Ascending aorta (tissue), 2 donors: ENCODE measurements around the gene ANKRD13A. TPM values are rescaled to one million over a fixed set of nuclear protein-coding genes. Genes with fewer than 3 reads are reported as not detected.
"Not testable (repeated sequence)": the region's sequence is repeated elsewhere in the genome, so short reads cannot be mapped to it uniquely, and the experiment has no call there.

Experiments used
- DNase-seq, 2 donors: peaks; one replicate each; pipeline ENCODE4 v3.0.0-alpha.2; 2019; ENCODE audit warnings: low spot score in 2 of 2
- H3K27ac ChIP-seq, 2 donors: fragments of 200-600 bp; sonication (generic); one replicate each; pipeline ENCODE4 v1.5.1; 2016 to 2017; ENCODE audit warnings: mild to moderate bottlenecking in 1 of 2
- H3K27me3 ChIP-seq: fragments of 200-600 bp; sonication (generic); one replicate; pipeline ENCODE4 v1.5.1; 2017
- H3K36me3 ChIP-seq, 2 donors: fragments of 200-600 bp; sonication (generic); one replicate each; pipeline ENCODE4 v1.5.1; 2016
- H3K4me1 ChIP-seq, 2 donors: fragments of 200-600 bp; sonication (generic); one replicate each; pipeline ENCODE4 v1.5.1; 2016 to 2017; ENCODE audit warnings: mild to moderate bottlenecking in 1 of 2
- H3K4me3 ChIP-seq, 2 donors: fragments of 200-600 bp; sonication (generic); one replicate each; pipeline ENCODE4 v1.5.1; 2016 to 2017; ENCODE audit warnings: mild to moderate bottlenecking in 1 of 2
- H3K9me3 ChIP-seq, 2 donors: fragments of 200-600 bp; sonication (generic); one replicate each; pipeline ENCODE4 v1.5.1; 2016
- intact Hi-C: fragments of 100-400 bp; cut with DNase I; formaldehyde crosslinking; loops from one replicate; pipeline ENCODE4 v1.15.1; 2023
- total RNA-seq: library from RNA; depleted of rRNA; stranded (reverse); fragments of >200 nt; gene quantifications from one replicate; pipeline ENCODE4 v1.1.0, GENCODE V29; 2016
- TF ChIP-seq, protein P1 (sequence below), 3 experiments: fragments of 200-600 bp in 2 of 3; fragments of 450-650 bp in 1 of 3; sonication (generic) in 2 of 3; IDR thresholded peaks; one replicate each; pipeline ENCODE4 v1.5.1; 2016 to 2019; ENCODE audit warnings: antibody characterized with exemption in 3 of 3, mild to moderate bottlenecking in 1 of 3, moderate library complexity in 1 of 3

The ANKRD13A gene
- total RNA-seq, 1 donor from 2014 or later: 199 TPM

DNA sequence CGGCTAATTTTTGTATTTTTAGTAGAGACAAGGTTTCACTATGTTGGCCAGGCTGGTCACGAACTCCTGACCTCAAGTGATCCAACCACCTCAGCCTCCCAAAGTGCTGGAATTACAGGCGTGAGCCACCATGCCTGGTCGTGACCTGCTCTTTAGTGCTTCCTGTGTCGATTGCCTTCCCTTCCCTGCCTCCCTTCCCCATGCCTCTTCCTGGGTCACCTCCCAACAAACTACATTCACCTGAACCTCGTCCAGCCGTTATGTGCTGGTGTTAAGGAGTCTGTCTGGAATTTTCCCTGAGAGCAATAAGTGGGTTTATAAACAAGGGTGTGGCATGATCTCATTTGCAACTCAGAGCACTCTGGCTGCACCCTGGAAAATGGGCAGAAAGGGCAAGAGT is 81.2 kb downstream of the ANKRD13A start:
- Histone ChIP-seq H3K4me1 (no peaks in the 10 kb centered on the region), H3K27ac (no peak overlapping the region), H3K4me3 (no peak overlapping the region), H3K27me3 (no peaks in the 10 kb centered on the region), H3K9me3 (no peaks in the 10 kb centered on the region), H3K36me3 (no peaks in the 10 kb centered on the region)
- TF ChIP-seq, protein P1, sequence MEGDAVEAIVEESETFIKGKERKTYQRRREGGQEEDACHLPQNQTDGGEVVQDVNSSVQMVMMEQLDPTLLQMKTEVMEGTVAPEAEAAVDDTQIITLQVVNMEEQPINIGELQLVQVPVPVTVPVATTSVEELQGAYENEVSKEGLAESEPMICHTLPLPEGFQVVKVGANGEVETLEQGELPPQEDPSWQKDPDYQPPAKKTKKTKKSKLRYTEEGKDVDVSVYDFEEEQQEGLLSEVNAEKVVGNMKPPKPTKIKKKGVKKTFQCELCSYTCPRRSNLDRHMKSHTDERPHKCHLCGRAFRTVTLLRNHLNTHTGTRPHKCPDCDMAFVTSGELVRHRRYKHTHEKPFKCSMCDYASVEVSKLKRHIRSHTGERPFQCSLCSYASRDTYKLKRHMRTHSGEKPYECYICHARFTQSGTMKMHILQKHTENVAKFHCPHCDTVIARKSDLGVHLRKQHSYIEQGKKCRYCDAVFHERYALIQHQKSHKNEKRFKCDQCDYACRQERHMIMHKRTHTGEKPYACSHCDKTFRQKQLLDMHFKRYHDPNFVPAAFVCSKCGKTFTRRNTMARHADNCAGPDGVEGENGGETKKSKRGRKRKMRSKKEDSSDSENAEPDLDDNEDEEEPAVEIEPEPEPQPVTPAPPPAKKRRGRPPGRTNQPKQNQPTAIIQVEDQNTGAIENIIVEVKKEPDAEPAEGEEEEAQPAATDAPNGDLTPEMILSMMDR (IDR thresholded peaks at IDR 0.05): no peak
- no peak for DNase-seq
- intact Hi-C loops: no loop called here

GRCh38 chr12:110084314-110085015 is 85.2 kb downstream of the ANKRD13A start:
- TF ChIP-seq, protein P1 (IDR thresholded peaks at IDR 0.05): no peak
- no peaks in the 10 kb centered on the region for H3K27me3 ChIP-seq
- intact Hi-C loops: no loop called here
- DNase-seq: no peak
- no peaks in the 10 kb centered on the region for H3K36me3 ChIP-seq
- H3K4me1 ChIP-seq: no peaks in the 10 kb centered on the region
- no peak overlapping the region for H3K4me3 ChIP-seq
- H3K9me3 ChIP-seq: no peaks in the 10 kb centered on the region
- no peak overlapping the region for H3K27ac ChIP-seq

- H3K27me3 ChIP-seq, H3K4me1 ChIP-seq, intact Hi-C loops, H3K4me3 ChIP-seq, DNase-seq, H3K27ac ChIP-seq, H3K9me3 ChIP-seq, H3K36me3 ChIP-seq: not testable (repeated sequence)
Observed at GRCh38 chr12:110088216-110088615, 89.0 kb downstream of the ANKRD13A start.

- H3K9me3 ChIP-seq: no peaks in the 10 kb centered on the region
- H3K36me3 ChIP-seq: no peaks in the 10 kb centered on the region
- DNase-seq: no peak
- H3K4me3 ChIP-seq: no peak overlapping the region
- no peak overlapping the region for H3K27ac ChIP-seq
- H3K27me3 ChIP-seq: no peaks in the 10 kb centered on the region
- TF ChIP-seq, protein P1 (IDR thresholded peaks at IDR 0.05): no peak
- H3K4me1 ChIP-seq: no peaks in the 10 kb centered on the region
- intact Hi-C loops: no loop called here
Observed at GRCh38 chr12:110088936-110089335, 89.7 kb downstream of the ANKRD13A start.

Other genes with a start within 250 kb of the ANKRD13A start
- gene TRPV4, start 166.0 kb upstream of the ANKRD13A start, total RNA-seq: not detected
- 105 TPM for gene GLTP, start 118.9 kb upstream of the ANKRD13A start, total RNA-seq
- gene TCHP, start 99.2 kb upstream of the ANKRD13A start, total RNA-seq: 4.2 TPM
- 44.9 TPM for gene GIT2, start 3.1 kb upstream of the ANKRD13A start, total RNA-seq
- 0.96 TPM for gene C12orf76, start 49.1 kb downstream of the ANKRD13A start, total RNA-seq
- 12.0 TPM for gene IFT81, start 124.9 kb downstream of the ANKRD13A start, total RNA-seq